ENCODE results near the gene GATAD2A. TPM values are rescaled to one million over a fixed set of nuclear protein-coding genes. Genes with fewer than 3 reads are reported as not detected.

Gene GATAD2A
- total and polyA plus RNA-seq, 2 donors (not counting 1 experiment from before 2014, with no cell fraction given) = 31.7 to 63.5 TPM

DNA sequence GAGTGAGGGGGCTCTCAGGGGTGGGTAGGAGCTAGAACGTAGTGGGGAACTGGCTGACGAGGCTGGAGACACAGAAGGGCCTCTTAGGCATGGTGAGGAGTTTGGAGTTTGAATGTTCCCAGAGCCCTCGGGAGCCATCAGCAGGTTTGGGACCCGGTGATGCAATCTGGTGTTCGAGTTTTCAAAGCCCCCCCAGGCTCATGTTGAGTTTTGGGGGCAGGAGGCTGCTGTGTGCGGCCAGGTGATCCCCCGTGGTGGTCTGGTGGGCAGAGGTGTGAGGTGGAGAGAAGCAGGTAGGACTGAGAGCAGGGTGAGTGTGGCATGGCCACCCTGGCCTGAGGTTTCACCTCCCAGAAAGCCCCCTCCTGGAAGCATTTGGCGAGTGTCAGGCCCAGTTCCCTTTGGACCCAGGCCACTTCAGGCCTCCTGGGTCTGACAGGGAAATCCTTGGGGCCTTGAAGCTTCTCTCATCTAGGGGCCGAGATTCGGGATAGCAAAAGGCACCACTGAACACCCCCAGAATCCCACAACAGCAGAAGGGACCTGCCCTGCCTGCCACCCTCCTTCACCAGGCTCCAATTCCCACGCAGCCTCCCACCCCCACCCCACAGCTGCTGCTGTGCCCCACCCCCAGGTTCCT lies 124.4 kb downstream of the GATAD2A start:
- no peak for DNase-seq (ENCODE audit: low read depth in 2 of 2)
- peaks cover 5% of the 10 kb centered on the region for H3K36me3 ChIP-seq (ENCODE audit: control insufficient read depth, insufficient read depth, low read length)
- TF ChIP-seq, protein P1, sequence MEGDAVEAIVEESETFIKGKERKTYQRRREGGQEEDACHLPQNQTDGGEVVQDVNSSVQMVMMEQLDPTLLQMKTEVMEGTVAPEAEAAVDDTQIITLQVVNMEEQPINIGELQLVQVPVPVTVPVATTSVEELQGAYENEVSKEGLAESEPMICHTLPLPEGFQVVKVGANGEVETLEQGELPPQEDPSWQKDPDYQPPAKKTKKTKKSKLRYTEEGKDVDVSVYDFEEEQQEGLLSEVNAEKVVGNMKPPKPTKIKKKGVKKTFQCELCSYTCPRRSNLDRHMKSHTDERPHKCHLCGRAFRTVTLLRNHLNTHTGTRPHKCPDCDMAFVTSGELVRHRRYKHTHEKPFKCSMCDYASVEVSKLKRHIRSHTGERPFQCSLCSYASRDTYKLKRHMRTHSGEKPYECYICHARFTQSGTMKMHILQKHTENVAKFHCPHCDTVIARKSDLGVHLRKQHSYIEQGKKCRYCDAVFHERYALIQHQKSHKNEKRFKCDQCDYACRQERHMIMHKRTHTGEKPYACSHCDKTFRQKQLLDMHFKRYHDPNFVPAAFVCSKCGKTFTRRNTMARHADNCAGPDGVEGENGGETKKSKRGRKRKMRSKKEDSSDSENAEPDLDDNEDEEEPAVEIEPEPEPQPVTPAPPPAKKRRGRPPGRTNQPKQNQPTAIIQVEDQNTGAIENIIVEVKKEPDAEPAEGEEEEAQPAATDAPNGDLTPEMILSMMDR (conservative IDR thresholded peaks at IDR 0.05 in 1 of 2, IDR thresholded peaks at IDR 0.05 in 1 of 2; ENCODE audit: low read depth in 1 of 2, low read length in 2 of 2) = no peak
- TF ChIP-seq EZH2 (IDR thresholded peaks at IDR 0.05; ENCODE audit: low read length, missing control alignments) = no peak

DNA sequence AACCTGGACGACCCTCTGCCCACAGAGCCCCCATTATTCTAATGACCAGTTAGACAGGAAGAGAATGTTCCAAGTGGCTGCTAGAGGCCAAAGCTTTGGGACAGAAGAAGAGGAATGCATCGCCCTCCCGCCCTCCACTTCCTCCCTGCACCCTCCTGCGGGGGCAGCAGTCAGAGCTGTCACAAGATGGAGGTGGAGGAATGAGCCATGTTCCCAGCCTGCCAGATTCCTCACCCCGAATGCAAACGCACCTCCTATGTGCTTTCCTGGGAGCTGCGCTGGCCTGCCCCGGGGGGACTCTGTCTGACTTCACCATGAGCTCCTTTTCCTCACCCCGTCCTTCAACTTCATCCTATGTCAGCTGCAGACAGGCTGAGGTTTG lies 124.9 kb downstream of the GATAD2A start:
- no peaks in the 10 kb centered on the region for H3K27me3 ChIP-seq (ENCODE audit: control insufficient read depth, insufficient read depth, low read length)
- H3K79me2 ChIP-seq (ENCODE audit: control insufficient read depth, insufficient read depth, low read length) = no peaks in the 10 kb centered on the region
- no peak overlapping the region for H3K9ac ChIP-seq (ENCODE audit: insufficient read depth, low read length)
- no peak overlapping the region for H3K4me2 ChIP-seq (ENCODE audit: extremely low read depth, insufficient read depth, low read length)
- H3K36me3 ChIP-seq (ENCODE audit: control insufficient read depth, insufficient read depth, low read length) = peaks cover 5% of the 10 kb centered on the region
- TF ChIP-seq, protein P1 (conservative IDR thresholded peaks at IDR 0.05 in 1 of 2, IDR thresholded peaks at IDR 0.05 in 1 of 2; ENCODE audit: low read depth in 1 of 2, low read length in 2 of 2) = no peak
- no peak for TF ChIP-seq EZH2 (IDR thresholded peaks at IDR 0.05; ENCODE audit: low read length, missing control alignments)
- no peak overlapping the region for H3K4me3 ChIP-seq (replicated peaks in 1 of 4; ENCODE audit: control extremely low read depth in 1 of 4, insufficient read depth in 1 of 4, low read depth in 3 of 4, low read length in 4 of 4)
- H2AFZ ChIP-seq (ENCODE audit: low read length) = no peak overlapping the region
- H3K4me1 ChIP-seq (ENCODE audit: control insufficient read depth, extremely low read depth, insufficient read depth, low read length) = no peaks in the 10 kb centered on the region
- no peak for DNase-seq (ENCODE audit: low read depth in 2 of 2)
- H4K20me1 ChIP-seq (ENCODE audit: control insufficient read depth, extremely low read depth, insufficient read depth, low read length) = no peaks in the 10 kb centered on the region
- no peak overlapping the region for H3K27ac ChIP-seq (ENCODE audit: insufficient read depth, low read length)
- no peaks in the 10 kb centered on the region for H3K9me3 ChIP-seq (ENCODE audit: control insufficient read depth, insufficient read depth, low read depth, low read length)

More for the DNA sequence above, 124.4 kb downstream of the GATAD2A start:
- Histone ChIP-seq H3K4me2 (ENCODE audit: extremely low read depth, insufficient read depth, low read length) (no peak overlapping the region), H2AFZ (ENCODE audit: low read length) (no peak overlapping the region), H3K27ac (ENCODE audit: insufficient read depth, low read length) (no peak overlapping the region), H3K9ac (ENCODE audit: insufficient read depth, low read length) (no peak overlapping the region), H3K27me3 (ENCODE audit: control insufficient read depth, insufficient read depth, low read length) (no peaks in the 10 kb centered on the region), H3K9me3 (ENCODE audit: control insufficient read depth, insufficient read depth, low read depth, low read length) (no peaks in the 10 kb centered on the region), H3K4me1 (ENCODE audit: control insufficient read depth, extremely low read depth, insufficient read depth, low read length) (no peaks in the 10 kb centered on the region), H3K4me3 (replicated peaks in 1 of 4; ENCODE audit: control extremely low read depth in 1 of 4, insufficient read depth in 1 of 4, low read depth in 3 of 4, low read length in 4 of 4) (no peak overlapping the region), H3K79me2 (ENCODE audit: control insufficient read depth, insufficient read depth, low read length) (no peaks in the 10 kb centered on the region), H4K20me1 (ENCODE audit: control insufficient read depth, extremely low read depth, insufficient read depth, low read length) (no peaks in the 10 kb centered on the region)

DNA sequence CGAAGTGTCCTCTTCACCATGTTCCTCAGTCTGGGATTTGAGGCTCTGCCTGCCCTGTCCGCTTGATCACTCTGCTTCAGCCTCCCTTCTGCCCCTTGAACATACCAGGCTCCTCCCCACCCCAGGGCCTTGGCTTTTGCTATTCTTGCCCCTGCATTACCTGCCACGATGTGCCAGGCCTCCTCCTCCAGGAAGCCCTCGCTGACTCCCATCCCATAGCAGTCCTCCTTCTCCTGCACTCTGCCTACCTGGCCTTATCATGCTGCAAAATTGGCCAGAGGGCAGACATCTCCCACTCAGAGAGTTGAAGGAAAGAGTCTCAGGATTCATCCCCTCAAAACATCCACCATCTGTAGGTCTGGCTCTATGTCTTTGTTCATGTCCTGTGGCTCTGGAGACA lies 125.4 kb downstream of the GATAD2A start:
- H3K27me3 ChIP-seq (ENCODE audit: control insufficient read depth, insufficient read depth, low read length) = no peaks in the 10 kb centered on the region
- no peaks in the 10 kb centered on the region for H3K4me1 ChIP-seq (ENCODE audit: control insufficient read depth, extremely low read depth, insufficient read depth, low read length)
- H3K79me2 ChIP-seq (ENCODE audit: control insufficient read depth, insufficient read depth, low read length) = no peaks in the 10 kb centered on the region
- H3K9me3 ChIP-seq (ENCODE audit: control insufficient read depth, insufficient read depth, low read depth, low read length) = no peaks in the 10 kb centered on the region
- DNase-seq (ENCODE audit: low read depth in 2 of 2) = no peak
- no peak for TF ChIP-seq EZH2 (IDR thresholded peaks at IDR 0.05; ENCODE audit: low read length, missing control alignments)
- TF ChIP-seq, protein P1 (conservative IDR thresholded peaks at IDR 0.05 in 1 of 2, IDR thresholded peaks at IDR 0.05 in 1 of 2; ENCODE audit: low read depth in 1 of 2, low read length in 2 of 2) = no peak
- H3K4me3 ChIP-seq (replicated peaks in 1 of 4; ENCODE audit: control extremely low read depth in 1 of 4, insufficient read depth in 1 of 4, low read depth in 3 of 4, low read length in 4 of 4) = no peak overlapping the region
- no peak overlapping the region for H3K4me2 ChIP-seq (ENCODE audit: extremely low read depth, insufficient read depth, low read length)
- no peaks in the 10 kb centered on the region for H4K20me1 ChIP-seq (ENCODE audit: control insufficient read depth, extremely low read depth, insufficient read depth, low read length)
- H3K27ac ChIP-seq (ENCODE audit: insufficient read depth, low read length) = no peak overlapping the region
- no peak overlapping the region for H3K9ac ChIP-seq (ENCODE audit: insufficient read depth, low read length)
- H3K36me3 ChIP-seq (ENCODE audit: control insufficient read depth, insufficient read depth, low read length) = peaks cover 5% of the 10 kb centered on the region
- no peak overlapping the region for H2AFZ ChIP-seq (ENCODE audit: low read length)

Data from fibroblast of lung (primary cell).